GM18870 (cell line): ENCODE measurements around the gene RAD50.

Experiments used
- ATAC-seq: cut with Tn5 transposase; IDR thresholded peaks from one replicate; pipeline ENCODE4 v1.9.1; 2021; ENCODE audit warnings: moderate library complexity; ENCODE audit not compliant: unreplicated experiment

RAD50 gene

DNA sequence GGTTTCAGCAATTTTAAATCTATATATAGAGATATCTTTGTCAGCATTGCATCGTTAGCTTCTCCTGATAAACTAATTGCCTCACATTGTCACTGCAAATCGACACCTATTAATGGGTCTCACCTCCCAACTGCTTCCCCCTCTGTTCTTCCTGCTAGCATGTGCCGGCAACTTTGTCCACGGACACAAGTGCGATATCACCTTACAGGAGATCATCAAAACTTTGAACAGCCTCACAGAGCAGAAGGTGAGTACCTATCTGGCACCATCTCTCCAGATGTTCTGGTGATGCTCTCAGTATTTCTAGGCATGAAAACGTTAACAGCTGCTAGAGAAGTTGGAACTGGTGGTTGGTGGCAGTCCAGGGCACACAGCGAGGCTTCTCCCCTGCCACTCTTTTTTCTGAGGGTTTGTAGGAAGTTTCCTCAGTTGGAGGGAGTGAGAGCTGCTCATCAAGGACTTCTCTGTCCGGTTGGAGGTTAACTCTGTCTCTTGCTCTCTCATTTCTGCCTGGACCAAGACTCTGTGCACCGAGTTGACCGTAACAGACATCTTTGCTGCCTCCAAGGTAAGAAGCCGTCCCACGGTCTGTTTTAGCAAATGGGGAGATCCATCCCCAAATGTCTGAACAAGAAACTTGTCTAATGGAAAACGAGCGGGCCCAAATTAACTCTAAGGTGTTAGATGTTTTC is 117.3 kb downstream of the RAD50 start, which contains the start of gene IL4:
Gene IL4, plus strand, starts transcription at position 51 of the 692 bp plus-strand sequence. Its CDS starts 62 bp downstream, at position 113.
- ATAC-seq: no peak

DNA sequence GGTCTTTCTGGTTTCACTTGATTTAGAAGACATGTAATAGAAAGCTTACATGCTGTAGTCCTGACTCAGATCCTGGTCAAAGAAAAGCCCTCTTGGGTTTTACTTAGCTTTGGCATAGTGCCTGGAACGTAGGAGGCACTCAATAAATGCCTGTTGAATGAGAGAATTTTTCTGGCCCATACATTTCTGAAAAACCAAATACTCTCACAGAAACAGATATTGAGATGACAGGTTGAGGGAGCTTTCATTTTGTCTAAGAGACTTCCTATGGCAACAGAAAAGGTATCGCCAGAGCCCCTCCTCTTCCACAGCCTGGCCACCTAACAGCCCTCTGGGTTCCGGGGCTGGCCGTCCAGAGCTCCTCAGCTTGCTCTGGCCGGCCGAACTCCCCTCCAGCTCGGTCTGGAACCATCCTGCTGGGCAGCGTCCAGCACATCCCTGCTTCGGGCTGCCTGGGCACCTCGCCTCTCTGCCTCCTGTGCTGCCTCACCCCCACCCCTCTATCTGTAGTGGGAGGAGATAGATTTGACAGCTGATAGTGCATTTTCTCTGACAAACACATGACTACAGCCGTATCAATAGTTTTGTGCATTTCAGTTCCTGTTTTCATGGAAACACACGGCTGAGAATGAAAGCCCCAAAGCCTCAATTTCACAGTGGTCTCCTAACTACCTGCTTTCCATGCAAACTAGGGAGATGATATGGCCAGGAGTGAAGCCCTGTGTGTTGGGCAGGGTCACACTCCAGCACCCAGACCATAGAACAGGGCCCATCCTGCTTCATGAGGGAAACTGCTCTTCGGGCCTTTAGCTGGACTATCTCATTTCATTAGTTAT is 118.1 kb downstream of the RAD50 start:
- ATAC-seq: peak; percentile 83

DNA sequence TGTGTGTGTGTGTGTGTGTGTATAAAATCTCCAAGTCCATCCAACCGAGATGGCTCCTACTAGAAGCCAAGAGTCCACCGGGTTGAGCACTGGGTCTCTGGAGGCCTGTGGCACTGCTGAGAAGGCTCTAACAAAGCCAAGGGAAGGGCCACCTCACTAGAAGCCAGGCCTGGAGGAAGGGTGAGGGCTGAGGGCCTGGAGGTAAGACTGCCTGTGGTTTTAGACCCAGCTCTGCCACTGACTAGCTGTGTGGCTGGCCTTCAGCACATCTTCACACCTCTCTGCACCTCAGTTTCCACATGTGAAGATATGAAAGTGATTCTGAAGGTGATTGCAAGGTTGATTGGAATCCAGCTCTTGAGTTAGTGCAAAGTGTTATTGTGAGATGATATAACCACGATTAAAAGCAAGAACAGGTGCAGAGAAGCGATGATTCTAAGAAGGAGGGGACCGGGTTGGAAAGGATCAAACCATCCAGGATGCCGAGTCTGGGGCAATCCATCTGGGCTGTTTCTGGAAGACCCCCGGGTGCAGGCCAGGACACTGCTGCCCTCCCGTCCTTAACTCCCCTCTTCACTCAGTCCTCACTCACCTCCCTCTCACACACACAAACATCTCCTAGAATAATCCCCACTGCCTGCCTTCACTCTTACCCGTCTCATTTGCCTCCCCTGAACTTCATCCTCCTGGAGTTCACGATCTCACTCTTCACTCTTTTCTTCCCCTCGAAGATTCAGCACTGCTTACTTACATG is 119.3 kb downstream of the RAD50 start:
- no peak for ATAC-seq

DNA sequence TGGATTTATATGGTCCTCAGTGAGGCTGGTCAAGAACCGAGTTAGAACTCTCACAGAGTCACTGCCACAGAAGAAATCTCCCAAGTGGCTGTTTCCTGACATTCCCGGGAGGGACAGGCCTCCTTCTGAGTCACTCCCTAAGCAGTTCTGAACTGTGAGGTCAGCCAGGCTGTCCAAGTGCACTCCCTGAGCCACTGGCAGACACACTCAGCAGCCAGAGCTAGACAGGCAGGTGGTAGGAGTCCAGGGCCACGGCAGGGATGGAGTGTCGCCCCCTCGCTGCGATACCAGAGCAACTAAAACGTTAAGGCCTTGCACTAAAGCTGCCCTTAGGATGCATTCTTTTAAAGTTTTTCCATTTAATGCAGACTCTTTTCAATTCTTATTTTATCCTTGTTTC is 120.4 kb downstream of the RAD50 start:
- ATAC-seq: no peak

DNA sequence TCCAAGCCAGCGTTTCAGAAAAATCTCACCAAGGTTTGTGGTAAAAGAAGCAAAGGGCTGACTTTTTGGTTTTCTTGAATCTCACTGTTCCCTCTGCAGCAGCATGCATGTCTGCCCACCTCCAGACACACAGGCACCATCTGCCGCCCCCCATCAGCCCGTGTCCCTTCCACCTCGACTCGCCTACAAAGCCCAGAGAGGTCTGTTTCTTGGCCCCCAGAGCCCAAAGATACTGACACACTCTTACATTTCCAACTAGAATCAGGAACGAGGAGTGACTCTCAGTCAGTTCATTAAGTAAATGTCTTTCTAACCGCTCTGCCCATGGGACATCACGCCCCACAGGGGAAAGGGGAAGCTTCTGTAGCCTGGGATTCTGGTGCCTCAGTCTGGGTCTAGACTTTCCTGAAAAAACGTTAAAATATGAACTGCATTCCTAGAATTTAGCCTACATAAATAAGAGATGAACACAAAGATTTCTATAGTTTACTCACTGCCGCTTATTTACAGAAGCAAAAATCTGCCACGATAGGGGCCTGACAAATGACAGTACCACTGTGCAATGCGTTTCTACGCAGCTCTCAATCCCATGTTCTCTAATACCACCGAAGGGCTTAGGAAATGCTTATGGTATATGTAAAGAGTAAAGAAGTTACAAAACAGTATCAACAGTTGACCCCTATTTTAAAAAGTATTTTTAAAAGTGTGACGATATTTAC is 121.1 kb downstream of the RAD50 start:
- ATAC-seq: no peak

DNA sequence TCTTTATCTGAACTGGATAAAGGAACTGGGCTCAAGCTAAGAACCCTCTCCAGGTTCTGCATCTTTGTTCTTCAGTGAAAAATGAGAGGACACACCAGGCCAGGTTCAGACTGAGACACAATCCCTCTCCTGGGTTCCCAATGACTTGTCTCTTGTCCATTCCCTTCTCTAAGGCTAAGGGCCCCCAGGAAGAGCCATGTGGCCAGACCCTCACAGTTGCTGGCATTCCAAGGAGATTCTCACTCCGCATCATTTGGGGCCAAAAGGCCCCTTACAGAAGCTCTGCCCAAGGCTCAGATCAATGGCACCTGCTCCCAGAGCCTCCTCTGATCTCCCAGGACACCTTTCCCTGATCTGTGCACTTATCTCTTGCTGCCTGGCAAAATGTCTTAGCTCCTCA is 122.0 kb downstream of the RAD50 start:
- ATAC-seq: no peak

DNA sequence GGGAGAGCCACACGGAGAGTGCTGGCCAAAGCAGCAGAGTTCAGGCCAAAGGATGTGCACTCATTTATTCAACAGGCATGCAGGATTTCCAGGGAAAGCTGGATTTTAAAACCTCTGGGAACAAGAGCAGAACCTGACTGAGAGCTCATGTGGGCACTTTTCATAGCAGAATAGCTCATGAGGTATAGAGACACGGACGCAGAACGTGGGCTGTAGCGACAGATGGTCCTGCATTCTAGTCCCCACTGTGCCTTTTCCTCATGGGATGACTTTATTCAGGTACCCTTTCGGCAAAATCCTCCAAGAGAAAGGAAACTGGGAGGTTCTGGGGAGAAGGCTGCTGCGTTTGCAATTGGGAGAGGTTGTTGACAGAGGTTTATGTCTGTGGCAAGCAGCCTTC is 122.4 kb downstream of the RAD50 start:
- no peak for ATAC-seq

DNA sequence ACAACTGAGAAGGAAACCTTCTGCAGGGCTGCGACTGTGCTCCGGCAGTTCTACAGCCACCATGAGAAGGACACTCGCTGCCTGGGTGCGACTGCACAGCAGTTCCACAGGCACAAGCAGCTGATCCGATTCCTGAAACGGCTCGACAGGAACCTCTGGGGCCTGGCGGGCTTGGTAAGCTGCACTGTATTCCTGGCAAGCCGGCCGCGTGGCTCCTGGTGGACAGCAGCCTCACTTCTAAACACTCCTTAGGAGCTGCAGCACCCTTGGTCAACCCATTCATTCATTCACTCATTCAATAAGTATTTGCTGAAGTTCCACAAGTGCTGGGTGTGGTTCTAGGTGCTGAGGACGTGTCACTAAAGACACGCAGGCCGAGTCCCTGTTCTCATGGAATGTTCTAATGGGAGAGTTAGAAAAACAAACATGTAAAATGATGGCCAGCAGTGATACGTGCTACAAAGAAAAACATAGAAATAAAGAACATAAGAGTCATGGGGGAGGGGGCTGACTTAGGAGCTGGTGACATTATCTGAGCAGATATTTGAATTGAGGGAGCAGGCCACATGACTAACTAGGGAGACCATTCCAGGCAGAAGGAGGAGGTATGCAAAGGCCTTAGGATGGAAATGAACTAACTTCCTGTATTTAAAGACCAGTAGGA is 123.1 kb downstream of the RAD50 start:
- no peak for ATAC-seq

DNA sequence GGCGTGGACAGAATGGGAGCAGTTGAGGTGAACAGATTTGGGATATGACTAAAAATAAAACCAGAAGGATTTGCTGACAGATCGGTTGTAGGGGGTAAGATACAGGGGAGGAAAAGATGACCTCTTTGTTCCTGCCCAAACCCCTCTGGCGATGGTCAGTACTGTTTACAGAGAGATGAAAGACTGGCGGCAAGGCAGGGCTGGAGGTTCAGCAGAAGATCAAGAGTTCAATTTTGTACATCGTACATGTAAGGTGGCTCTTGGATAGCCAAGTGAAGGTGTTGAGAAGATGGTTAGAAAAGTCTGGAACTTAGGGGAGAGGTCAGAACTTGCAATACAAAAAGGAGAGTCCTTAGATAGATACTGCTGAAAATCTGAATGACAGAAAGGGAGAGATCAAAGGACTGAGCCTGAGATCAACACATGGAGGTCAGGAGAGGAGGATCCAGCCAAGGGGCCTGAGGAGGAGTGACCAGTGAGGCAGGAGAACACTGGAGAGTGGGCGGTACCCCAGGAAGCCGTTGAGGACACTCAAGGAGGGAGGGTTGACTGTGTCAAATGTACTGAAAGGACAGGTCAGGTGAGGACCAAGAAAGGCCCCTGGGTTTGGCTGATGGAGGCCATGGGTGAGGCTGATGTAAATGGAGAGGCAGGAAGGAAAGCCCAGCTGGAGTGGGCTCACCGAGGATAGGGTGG is 124.2 kb downstream of the RAD50 start:
- ATAC-seq: no peak

DNA sequence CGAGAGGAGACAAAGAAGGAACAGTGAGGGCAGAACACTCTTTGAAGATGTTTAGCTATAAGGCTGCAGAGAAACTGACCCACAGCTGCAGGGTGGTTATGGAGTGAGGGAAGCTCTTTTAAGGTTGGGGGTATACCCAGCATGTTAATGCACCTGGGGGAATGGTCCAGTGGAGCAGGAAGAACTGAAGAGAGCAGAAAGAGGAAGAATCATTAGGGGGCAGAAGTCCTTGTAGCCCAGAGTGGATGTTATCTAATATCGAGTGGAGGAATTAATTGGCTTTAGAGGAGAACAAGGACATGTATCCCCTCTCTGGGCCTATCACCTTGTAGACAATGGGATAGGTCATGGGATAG is 124.7 kb downstream of the RAD50 start:
- ATAC-seq: no peak

DNA sequence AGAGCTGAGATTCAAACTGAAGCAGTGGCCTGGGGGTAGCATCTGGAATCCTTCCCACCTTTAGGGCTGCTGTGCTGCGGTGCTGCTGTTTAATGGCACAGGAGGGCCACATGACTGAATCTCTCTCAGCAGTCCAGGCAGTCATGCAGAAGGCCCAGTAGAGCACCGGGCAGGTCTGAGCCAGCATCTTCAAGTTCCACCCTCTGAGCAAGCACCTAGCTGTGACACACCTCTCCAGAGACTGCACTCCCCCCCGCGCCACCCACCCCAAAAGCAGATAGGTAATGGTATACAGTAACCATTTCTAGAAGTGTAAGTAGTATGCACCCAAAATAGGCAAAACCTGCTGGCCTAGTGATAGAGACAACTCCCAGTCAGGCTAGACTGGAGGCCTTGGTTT is 125.2 kb downstream of the RAD50 start:
- no peak for ATAC-seq

DNA sequence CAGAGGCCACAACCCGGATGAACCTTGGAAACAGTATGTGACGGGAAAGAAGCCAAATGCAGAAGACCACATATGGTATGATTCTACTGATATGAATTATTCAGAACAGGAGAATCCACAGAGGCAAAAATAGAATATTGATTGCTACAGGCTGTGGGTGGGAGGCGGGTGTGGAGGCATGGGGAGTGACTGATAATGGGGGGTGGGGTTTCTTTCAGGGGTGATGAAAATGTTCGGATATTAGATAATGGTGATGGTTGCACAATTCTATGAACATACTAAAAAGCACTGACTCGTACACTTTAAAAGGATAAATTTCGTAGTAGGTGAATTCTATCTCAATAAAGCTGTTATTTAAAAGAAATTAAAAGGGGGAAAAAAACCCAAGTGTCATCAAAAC is 127.7 kb downstream of the RAD50 start:
- no peak for ATAC-seq

DNA sequence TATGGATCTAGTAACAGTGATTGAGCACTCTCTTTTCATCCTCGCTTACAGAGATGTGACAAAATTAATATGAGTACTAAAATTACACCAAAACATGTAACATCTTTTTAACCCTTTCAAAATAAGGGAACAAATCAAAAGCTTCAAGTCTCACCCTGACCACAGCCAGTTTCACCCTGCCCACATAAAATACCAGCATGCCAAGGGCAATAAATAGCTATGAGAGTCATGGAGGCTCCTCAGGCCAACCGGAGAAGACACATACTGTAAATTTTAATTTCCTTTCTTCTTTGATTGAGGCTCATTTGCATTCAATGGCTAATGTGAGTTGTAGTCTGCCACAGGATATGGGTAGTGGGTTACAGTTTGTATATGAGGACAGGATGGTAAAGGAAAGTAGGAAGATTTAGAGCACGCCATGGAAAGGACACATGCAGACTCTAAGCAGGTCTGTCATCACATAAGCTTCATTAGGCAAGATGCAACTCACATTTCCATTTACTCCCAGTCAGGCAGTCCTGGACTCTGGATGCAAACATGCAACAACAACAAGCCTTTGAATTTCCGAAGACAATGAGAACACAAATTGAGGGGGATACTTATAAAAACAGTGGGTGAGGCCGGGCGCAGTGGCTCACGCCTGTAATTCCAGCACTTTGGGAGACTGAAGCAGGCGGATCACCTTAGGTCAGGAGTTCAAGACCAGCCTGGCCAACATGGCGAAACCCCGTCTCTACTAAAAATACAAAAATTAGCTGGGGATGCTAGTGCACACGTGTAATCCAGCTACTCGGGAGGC is 128.3 kb downstream of the RAD50 start:
- no peak for ATAC-seq

DNA sequence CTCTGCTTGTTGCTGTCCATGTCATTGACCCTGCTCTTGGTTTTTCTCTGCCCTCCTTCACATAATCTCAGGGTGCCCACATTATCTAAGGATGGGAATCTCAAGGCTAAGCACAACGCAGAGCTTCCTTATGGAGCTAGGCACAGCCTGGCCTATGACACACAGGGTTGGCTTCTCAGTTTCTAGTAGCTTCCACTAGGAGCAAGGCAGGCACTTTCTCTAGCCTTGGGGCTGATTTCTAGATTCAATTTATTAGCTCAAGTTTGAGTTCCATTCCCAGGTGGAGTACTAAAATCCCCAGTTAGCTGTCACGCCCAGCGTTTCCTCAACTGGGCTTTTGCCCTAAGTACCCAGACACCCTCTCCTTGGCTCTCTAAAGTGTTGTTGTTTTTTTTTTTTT is 129.4 kb downstream of the RAD50 start:
- no peak for ATAC-seq

DNA sequence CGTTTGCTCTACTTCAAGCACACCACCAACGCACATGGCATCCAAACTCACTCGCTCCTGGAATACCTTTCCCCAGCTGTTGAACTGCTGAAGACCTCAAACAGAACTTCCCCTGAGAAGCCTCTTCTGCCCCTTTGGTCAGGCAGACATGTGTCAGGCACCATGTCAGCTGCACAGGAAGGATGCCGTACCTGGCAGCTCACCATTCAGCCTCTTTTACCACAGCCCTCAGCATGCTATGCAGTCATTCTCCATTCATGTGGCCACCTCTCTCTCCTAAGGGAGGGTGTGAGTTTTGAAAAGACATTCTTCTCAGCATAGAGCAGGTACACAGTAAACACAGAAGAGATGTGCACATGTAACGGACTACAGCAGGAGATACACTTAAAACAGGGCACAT is 131.2 kb downstream of the RAD50 start:
- no peak for ATAC-seq

DNA sequence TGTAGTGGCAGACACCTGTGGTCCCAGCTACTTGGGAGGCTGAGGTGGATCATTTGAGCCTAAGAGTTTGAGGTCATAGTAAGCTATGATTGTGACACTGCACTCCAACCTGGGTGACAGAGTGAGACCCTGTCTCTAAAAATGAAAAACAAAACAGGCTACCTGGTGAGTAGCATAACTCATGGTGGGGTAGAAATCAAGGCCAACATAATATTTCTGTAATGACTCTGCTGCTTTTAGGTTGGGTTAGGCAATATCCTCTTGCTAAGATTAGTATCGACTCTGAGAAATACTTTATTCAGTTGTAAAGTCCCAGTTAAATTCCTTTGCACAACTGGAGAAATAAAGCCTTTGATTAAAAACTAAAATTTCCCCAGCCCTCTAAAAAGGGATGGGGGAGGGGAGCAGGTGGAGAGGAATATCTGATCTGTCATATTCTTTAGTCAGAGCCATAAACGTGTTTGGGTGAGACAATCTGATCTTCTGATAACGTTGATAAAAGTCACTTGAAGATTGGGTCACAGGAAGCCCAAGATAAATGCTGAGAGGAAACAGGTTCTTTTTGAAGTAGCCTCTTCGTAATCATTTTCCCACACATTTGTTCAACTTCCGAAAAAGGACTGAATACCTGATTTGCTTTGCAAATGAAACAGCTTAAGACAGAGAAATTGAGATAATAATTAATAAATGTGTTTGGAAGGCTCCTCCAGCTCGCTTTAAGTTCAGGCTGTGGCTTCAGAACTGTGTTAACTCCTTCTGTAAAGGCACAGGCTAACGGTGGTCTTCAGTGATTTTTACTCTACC is 132.0 kb downstream of the RAD50 start:
- ATAC-seq: no peak

DNA sequence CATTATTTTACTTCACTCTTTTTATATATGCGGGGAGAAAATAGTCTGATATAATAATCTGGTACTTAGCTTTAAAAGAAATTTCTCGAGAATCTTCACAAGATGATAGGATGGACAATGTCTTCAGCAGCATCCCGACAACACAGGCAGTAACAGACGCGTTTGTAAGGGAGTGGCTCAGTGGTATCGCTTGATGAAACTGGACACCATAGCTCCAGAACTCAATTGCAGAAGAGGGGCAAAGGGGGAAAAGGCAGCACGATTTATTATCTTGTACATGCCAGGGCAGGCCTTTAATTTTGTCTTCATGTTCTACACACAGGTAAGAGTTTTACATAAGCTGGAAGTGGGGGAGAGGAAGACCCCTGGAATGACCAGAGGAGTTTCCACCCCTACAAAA is 132.7 kb downstream of the RAD50 start:
- ATAC-seq: no peak

DNA sequence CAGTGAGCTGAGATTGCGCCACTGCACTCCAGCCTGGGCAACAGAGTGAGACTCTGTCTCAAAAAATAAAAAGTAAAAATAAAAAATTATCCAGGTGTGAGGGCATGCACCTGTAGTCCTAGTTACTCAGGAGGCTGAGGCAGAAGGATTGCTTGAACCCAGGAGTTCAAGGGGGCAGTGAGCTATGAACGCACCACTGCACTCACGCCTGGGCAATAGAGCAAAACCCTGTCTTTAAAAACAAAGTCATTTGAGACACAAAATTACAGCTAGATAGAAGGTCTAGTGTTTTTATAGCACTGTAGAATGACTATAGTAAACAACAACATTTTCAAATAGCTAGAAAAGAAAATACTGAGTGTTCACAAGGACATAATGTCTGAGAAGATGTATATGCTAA is 133.4 kb downstream of the RAD50 start:
- ATAC-seq: no peak
